Uterus (tissue), 2 donors: ENCODE data around the gene CORIN.

Source experiments
- POLR2A ChIP-seq, 2 donors: fragments of 450-650 bp; IDR thresholded peaks; one replicate each; pipeline ENCODE4 v1.6.1; 2016; ENCODE audit warnings: antibody characterized with exemption in 2 of 2, mild to moderate bottlenecking in 1 of 2, moderate library complexity in 1 of 2
- TF ChIP-seq, protein P1 (sequence below), 4 experiments: fragments of 200-600 bp in 2 of 4; fragments of 450-650 bp in 2 of 4; sonication (generic) in 2 of 4; IDR thresholded peaks; one replicate each; pipeline ENCODE4 v1.5.1; 2016 to 2019; ENCODE audit warnings: antibody characterized with exemption in 4 of 4, mild to moderate bottlenecking in 2 of 4, moderate library complexity in 1 of 4

DNA sequence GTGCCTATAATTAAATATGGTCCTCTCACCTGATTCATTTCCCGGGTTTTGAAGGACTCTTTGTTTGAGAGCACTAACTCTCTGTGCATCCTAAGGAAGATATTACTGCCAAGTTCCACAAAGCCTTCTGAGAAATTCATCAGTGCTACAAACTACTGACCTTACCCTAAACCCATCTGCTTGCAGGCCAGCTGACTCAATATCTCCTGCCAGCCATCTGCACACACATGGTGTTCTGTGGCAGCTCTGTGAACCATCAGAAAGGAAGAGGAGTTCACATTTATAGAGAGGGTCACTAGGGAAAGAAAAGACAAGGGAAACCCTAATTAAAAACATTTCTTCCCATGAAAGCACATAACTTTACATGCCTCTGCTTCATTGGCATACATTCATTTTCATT lies 196.1 kb downstream of the CORIN start:
- TF ChIP-seq, protein P1, sequence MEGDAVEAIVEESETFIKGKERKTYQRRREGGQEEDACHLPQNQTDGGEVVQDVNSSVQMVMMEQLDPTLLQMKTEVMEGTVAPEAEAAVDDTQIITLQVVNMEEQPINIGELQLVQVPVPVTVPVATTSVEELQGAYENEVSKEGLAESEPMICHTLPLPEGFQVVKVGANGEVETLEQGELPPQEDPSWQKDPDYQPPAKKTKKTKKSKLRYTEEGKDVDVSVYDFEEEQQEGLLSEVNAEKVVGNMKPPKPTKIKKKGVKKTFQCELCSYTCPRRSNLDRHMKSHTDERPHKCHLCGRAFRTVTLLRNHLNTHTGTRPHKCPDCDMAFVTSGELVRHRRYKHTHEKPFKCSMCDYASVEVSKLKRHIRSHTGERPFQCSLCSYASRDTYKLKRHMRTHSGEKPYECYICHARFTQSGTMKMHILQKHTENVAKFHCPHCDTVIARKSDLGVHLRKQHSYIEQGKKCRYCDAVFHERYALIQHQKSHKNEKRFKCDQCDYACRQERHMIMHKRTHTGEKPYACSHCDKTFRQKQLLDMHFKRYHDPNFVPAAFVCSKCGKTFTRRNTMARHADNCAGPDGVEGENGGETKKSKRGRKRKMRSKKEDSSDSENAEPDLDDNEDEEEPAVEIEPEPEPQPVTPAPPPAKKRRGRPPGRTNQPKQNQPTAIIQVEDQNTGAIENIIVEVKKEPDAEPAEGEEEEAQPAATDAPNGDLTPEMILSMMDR (IDR thresholded peaks at IDR 0.05), result no peak
- no peak for TF ChIP-seq POLR2A (IDR thresholded peaks at IDR 0.05)
